ENCODE results near the gene MED31. TPM values are rescaled to one million over a fixed set of nuclear protein-coding genes. Genes with fewer than 3 reads are reported as not detected.

MED31 gene
- polyA plus RNA-seq, 1 experiment, result 24.6 TPM

DNA sequence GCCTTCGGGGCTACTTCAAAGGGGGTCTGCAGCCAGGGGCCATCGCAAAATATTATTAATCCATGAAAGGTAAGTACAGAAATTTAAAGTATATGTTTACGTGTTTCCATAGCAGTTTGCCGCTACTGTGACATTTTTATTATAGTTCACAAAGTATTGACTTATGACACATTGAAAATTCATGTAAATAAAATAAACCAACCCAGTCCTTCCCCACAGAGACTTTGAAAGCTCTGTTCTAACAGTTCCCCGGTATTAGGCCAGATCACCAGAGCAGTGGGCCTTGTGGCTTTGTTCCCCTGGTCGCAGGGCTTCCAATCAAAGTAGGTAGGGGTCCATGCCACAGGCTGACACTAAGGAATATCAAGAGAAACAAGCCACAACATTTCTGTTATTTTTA lies 24.8 kb downstream of the MED31 start:
- no peak for DNase-seq (ENCODE audit: low read depth, low spot score)
- Histone ChIP-seq H3K27ac (ENCODE audit: low read depth, low read length) (no peak overlapping the region), H3K27me3 (ENCODE audit: control insufficient read depth, insufficient read depth, low read length) (no peaks in the 10 kb centered on the region), H3K4me3 (ENCODE audit: low read depth, low read length) (no peak overlapping the region), H3K9me3 (ENCODE audit: control insufficient read depth, insufficient read depth, low read length) (no peaks in the 10 kb centered on the region)
- TF ChIP-seq, protein P1, sequence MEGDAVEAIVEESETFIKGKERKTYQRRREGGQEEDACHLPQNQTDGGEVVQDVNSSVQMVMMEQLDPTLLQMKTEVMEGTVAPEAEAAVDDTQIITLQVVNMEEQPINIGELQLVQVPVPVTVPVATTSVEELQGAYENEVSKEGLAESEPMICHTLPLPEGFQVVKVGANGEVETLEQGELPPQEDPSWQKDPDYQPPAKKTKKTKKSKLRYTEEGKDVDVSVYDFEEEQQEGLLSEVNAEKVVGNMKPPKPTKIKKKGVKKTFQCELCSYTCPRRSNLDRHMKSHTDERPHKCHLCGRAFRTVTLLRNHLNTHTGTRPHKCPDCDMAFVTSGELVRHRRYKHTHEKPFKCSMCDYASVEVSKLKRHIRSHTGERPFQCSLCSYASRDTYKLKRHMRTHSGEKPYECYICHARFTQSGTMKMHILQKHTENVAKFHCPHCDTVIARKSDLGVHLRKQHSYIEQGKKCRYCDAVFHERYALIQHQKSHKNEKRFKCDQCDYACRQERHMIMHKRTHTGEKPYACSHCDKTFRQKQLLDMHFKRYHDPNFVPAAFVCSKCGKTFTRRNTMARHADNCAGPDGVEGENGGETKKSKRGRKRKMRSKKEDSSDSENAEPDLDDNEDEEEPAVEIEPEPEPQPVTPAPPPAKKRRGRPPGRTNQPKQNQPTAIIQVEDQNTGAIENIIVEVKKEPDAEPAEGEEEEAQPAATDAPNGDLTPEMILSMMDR (IDR thresholded peaks at IDR 0.05; ENCODE audit: low read depth, low read length), result no peak
- ChIA-PET POLR2A (no interaction called here), CTCF (interaction anchor here (0.6 kb wide), 1 partner anchor 1657 kb away, joined by 12 read pairs; no protein-coding TSS in a partner anchor)

DNA sequence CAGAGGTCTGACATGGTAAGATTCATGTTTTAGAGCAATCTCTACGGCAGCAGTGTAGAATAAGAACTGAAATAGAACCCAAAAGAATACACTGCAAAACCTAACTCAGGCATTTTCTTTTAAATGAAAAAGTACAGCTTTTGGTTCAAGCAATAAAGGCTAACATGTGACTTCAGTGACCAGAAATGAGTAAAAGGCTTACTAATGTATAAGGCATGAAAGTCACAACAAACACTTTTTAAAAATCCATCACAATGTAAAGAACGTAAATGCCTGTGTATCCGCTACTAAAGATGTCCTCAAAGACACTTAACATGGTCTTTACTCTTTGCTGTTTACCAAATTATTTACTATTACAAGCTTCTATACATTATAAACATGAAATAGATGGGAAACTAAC lies 27.5 kb downstream of the MED31 start:
- Histone ChIP-seq H3K4me3 (ENCODE audit: low read depth, low read length) (no peak overlapping the region), H3K27me3 (ENCODE audit: control insufficient read depth, insufficient read depth, low read length) (no peaks in the 10 kb centered on the region), H3K27ac (ENCODE audit: low read depth, low read length) (no peak overlapping the region), H3K9me3 (ENCODE audit: control insufficient read depth, insufficient read depth, low read length) (no peaks in the 10 kb centered on the region)
- TF ChIP-seq, protein P1 (IDR thresholded peaks at IDR 0.05; ENCODE audit: low read depth, low read length), result no peak
- CTCF ChIA-PET, result interaction anchor here (0.7 to 1.0 kb wide), 2 partner anchors 185 to 188 kb away, joined by 3 read pairs; no protein-coding TSS in a partner anchor
- POLR2A ChIA-PET, result no interaction called here
- no peak for DNase-seq (ENCODE audit: low read depth, low spot score)

DNA sequence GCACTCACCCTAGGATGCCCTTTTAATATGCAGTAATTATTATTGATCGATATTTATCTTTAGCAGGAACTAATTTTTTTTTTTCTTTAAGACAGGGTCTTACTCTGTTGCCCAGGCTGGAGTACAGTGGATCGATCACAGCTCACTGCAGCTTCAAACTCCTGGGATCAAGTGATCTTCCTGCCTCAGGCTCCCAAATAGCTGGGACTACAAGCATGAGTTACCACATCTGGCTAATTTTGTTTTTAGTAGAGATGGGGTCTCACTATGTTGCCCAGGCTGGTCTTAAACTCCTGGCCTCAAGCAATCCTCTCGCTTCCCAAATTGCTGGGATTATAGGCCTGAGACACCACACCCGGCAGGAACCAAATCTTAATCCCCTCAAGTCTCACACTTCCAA lies 40.2 kb downstream of the MED31 start:
- no peak overlapping the region for H3K4me3 ChIP-seq (ENCODE audit: low read depth, low read length)
- DNase-seq (ENCODE audit: low read depth, low spot score), result no peak
- H3K27ac ChIP-seq (ENCODE audit: low read depth, low read length), result no peak overlapping the region
- no peaks in the 10 kb centered on the region for H3K27me3 ChIP-seq (ENCODE audit: control insufficient read depth, insufficient read depth, low read length)
- ChIA-PET CTCF (no interaction called here), POLR2A (no interaction called here)
- TF ChIP-seq, protein P1 (IDR thresholded peaks at IDR 0.05; ENCODE audit: low read depth, low read length), result no peak
- no peaks in the 10 kb centered on the region for H3K9me3 ChIP-seq (ENCODE audit: control insufficient read depth, insufficient read depth, low read length)

DNA sequence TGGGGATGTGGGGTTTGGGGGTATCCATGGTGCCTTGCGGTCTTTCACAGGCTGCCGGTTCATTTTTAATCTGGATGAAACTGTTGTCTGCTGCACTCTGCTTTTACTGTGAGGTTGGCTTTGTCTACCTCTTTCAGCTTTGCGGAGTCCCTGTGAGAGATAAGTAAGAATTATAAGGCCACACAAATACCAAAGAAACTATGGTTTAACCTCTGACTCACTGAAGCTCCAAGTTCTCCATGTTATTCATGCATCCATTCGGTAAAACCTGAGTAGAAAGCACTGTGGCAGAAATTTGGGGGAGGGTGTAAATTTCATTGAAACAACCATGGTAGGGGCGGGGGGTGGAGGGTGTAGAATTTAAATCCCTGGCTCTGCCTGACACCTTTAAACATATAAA lies 41.4 kb downstream of the MED31 start:
- ChIA-PET POLR2A (no interaction called here), CTCF (interaction anchor here (0.7 to 4.4 kb wide), 2 partner anchors 137 to 716 kb away, joined by 3 to 14 read pairs; no protein-coding TSS in a partner anchor)
- no peaks in the 10 kb centered on the region for H3K27me3 ChIP-seq (ENCODE audit: control insufficient read depth, insufficient read depth, low read length)
- no peak for DNase-seq (ENCODE audit: low read depth, low spot score)
- H3K27ac ChIP-seq (ENCODE audit: low read depth, low read length), result no peak overlapping the region
- no peak overlapping the region for H3K4me3 ChIP-seq (ENCODE audit: low read depth, low read length)
- TF ChIP-seq, protein P1 (IDR thresholded peaks at IDR 0.05; ENCODE audit: low read depth, low read length), result no peak
- no peaks in the 10 kb centered on the region for H3K9me3 ChIP-seq (ENCODE audit: control insufficient read depth, insufficient read depth, low read length)

DNA sequence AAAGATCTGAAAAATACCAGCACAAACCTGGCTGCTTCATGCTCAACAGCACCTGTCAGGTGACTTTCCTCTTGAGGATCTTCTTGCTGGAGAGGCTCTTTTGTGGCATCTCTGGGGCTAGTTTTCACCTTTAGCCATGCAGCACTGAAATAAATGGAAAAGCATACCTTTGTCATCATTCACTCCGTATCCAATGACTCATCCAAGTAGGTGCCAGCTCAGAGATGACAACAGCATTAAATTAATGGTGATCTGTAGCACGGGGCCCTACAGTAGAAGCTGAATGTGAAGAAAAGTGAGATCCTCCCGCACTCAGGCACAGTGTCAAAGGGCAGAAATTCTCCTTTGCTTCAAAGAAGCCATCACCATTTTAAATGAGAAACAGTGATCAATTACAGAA lies 43.1 kb downstream of the MED31 start:
- Histone ChIP-seq H3K27ac (ENCODE audit: low read depth, low read length) (no peak overlapping the region), H3K9me3 (ENCODE audit: control insufficient read depth, insufficient read depth, low read length) (no peaks in the 10 kb centered on the region), H3K4me3 (ENCODE audit: low read depth, low read length) (no peak overlapping the region), H3K27me3 (ENCODE audit: control insufficient read depth, insufficient read depth, low read length) (no peaks in the 10 kb centered on the region)
- POLR2A ChIA-PET, result no interaction called here
- TF ChIP-seq, protein P1 (IDR thresholded peaks at IDR 0.05; ENCODE audit: low read depth, low read length), result no peak
- CTCF ChIA-PET, result interaction anchor here (4.4 kb wide), 1 partner anchor 135 kb away, joined by 14 read pairs; no protein-coding TSS in a partner anchor
- no peak for DNase-seq (ENCODE audit: low read depth, low spot score)
